ENCODE results near the gene AFAP1.

- TF ChIP-seq CTCF (IDR thresholded peaks at IDR 0.05) (no peak), POLR2A (IDR thresholded peaks at IDR 0.05) (no peak)
These were observed 179.4 kb downstream of the AFAP1 start for GRCh38 chr4:7760228-7760627.

Data from lower leg skin (tissue), 3 donors.